Measurements from ENCODE around the gene LRFN3.
"Not testable (repeated sequence)": the region's sequence is repeated elsewhere in the genome, so short reads cannot be mapped to it uniquely, and the experiment has no call there.

LRFN3 gene

DNA sequence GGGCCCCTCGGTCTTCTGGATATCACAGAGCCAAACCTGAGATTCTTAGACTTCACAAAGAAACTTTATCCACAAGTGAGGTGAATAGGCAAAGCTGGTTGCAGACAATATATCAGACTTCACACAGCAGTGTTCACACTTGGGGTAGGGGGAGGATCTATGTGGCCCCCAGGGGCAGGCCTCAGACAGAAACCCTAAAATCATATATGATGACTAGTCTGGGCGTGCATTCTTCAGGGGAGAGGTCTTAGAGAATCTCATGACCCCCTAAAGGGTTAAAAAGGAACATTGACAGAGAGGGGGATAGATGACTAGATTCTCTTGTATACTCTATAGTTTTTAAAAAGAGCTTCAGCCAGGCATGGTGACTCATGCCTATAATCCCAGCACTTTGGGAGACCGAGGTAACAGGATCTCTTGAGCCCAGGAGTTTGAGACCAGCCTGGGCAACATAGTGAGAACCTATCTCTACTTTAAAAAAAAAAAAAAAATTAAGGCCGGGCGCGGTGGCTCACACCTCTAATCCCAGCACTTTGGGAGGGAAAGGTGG lies 30.9 kb upstream of the LRFN3 start:
- DNase-seq (ENCODE audit: low read depth in 3 of 3), result no peak

DNA sequence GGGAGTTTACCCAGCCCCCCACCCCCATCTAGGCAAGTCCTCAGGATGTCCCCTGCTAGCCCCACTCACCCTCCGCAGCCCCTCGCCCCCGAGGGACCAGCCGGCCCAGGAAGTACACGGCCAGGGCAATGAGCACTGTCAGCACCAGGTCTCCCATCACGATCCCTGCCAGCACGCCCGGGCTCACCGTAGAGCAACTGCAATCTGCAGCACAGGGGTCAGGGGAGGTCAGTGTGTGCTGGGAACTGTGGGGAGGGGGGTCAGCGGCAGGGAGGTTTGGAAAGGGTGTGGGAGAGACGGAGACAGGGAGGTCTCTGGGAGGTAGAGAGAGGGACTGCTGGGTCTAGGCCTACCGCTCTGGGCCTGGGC lies 28.8 kb upstream of the LRFN3 start:
- no peak for DNase-seq (ENCODE audit: low read depth in 3 of 3)

DNA sequence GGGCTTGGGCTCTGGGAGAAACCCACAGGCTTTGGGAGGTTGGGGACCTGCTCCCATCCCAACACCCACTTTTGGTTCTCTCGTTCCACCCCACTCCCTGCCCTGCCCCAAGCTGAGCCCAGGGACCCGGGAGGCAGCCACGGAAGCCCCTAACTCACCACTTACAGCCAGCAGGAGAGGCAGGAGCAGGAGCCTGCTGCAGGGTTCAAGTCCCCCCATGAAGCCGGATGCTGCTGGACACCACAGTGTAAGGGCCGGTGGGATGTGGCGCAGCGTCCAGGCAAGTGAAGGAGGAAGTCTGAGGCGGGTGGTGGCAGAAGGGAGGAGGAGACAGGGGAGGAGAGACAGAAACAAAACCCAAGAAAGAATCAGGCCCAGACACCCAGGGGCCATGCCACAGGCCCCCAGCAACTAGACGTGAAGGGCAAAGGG lies 28.1 kb upstream of the LRFN3 start, which contains the start of gene TYROBP:
TYROBP (minus strand) TSS at position 286 of the 432 bp plus-strand sequence; CDS start at position 219, 67 bp downstream.
- DNase-seq (ENCODE audit: low read depth in 3 of 3), result no peak

DNA sequence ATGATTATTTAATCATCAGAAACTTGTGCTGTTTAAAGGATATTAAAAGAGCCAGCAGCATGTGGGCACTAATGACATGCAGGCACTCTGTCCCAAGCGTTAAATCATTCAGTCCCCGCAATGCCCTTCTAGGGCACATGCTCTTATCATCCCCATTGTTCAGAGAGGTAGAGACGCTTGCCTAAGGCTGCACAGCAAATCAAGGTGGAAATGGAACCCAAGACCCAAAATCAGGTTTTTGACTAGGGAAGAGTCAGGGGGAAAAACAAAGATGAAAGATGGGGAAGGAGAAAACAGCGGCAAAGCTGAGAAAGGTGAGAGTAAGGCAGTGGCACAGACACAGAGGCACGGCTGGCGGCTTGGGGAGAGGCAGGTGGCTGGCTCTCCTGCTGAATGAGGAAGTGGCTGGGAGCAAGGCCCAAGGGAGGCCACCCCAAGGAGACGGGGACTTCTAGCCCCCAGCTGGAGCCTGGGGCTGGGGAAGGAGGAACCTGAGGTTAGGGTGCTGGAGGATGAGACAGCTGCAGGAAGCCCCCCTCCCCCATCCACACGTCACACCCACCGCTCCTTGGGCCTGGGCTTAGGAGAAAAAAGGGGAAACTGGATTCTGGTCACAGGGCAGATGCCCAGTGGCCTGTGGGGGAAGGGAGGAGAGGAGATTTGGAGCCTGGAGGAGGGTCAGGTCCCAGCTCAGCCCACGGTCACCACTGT lies 27.0 kb upstream of the LRFN3 start:
- DNase-seq (ENCODE audit: low read depth in 3 of 3), result no peak

DNA sequence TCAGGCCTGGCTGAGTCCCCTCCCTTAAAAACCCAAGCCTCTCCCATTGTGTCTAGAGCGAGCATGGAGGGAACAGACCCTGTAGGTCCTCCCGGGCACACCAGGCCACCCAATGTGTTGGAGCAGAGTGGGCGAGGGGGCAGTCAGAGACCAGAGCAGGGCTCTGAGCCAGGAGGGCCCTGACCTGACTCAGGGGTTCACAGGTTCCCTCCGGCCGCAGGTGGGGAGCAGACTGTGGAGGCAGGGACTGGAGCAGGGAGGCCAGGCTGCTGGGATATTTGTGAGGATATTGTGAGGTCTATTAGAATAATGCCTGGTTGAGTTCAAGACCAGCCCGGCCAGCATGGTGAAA lies 26.5 kb upstream of the LRFN3 start:
- DNase-seq (ENCODE audit: low read depth in 3 of 3), result no peak

DNA sequence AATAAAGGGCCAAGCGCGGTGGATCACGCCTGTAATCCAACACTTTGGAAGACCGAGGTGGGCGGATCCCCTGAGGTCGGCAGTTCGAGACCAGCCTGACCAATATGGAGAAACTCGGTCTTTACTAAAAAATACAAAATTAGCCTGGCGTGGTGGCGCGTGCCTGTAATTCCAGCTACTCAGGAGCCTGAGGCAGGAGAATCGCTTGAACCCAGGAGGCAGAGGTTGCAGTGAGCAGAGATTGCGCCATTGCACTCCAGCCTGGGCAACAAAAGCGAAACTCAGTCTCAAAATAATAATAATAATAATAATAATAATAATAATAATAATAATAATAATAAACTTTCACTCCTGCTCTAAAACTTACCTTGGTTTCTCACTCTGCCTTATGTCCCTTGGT lies 25.8 kb upstream of the LRFN3 start:
- not testable (repeated sequence) for DNase-seq (ENCODE audit: low read depth in 3 of 3)

DNA sequence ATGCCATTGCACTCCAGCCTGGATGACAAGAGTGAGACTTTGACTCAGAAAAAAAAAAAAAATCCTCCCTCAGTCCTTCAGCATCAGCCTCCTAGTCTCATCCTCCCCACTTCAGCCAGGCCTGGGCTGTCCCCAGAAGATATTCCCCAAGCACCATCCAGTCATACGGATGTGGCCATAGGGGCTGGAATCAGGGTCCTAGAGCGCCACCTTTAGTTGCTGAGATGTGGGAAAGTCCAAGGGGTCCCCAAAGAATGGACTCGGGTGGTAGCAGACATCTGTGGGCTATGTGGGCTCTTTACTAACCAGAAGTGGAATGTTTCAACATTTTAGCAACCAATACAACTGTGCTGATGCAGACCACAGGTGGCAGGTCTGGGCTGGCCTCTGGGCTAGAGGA lies 25.0 kb upstream of the LRFN3 start:
- DNase-seq (ENCODE audit: low read depth in 3 of 3), result no peak

DNA sequence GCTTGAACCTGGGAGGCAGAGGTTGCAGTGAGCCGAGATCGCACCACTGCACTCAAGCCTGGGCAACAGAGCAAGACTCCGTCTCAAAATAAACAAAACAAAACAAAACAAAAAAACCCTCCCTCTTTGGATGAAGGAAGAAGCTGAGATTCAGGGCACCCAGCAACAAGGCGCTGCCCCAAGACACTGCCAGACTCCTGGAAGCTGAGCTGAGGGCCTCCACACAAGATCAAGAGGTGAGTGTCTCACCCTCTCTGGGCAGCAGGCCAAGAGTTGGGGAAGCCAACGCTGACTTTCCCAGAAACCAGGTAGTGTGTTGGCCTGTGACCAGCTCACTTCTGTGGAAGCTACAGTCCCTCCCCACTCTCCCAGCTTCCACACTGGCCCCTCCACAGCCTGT lies 24.4 kb upstream of the LRFN3 start:
- no peak for DNase-seq (ENCODE audit: low read depth in 3 of 3)

DNA sequence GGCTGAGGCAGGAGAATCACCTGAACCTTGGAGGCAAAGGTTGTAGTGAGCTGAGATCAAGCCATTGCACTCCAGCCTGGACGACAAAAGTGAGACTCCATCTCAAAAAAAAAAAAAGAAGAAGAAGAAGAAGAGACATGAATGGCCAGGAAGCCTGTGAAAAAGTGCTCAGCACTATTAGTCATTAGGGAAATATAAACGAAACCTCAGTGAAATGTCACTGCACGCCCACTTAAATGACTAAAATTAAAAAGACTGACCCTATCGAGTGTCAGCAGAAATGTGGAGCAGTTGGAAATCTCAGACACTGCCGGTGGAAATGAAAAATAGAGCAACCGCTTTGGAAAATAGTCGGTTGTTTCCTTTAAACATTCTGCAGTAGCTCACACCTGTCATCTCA lies 22.6 kb upstream of the LRFN3 start:
- DNase-seq (ENCODE audit: low read depth in 3 of 3), result no peak

DNA sequence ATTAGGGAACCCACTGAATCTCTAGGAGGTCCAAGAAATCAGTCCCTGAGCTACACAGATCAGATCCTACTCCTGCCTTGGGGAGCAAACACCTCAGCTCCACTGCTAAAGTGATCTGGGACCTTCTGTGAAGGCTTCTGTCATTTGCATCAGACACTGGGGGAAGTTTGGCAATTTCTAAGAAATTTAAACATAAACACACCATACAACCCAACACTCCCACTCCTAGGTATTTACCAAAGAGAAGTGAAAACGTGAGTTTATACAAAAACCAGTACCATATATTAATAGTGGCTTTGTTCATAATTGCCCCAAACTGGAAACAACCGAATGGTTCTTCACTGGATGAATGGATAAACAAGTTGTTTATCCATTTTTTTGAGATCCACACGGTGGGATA lies 20.7 kb upstream of the LRFN3 start:
- DNase-seq (ENCODE audit: low read depth in 3 of 3), result no peak

DNA sequence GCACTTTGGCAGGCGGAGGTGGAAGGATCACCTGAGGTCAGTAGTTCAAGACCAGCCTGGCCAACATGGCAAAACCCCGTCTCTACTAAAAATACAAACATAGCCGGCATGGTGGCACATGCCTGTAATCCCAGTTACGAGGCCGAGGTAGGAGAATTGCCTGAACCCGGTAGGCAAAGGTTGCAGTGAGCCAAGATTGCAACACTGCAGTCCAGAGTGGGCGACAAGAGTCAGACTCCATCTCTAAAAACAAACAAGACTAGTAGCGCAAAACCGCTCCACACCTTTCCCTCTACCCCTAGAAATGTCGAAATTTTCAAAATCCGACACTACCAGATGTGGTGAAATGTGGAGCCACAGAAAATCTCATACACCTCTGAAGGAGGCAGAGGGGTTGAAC lies 16.9 kb upstream of the LRFN3 start:
- DNase-seq (ENCODE audit: low read depth in 3 of 3), result no peak

DNA sequence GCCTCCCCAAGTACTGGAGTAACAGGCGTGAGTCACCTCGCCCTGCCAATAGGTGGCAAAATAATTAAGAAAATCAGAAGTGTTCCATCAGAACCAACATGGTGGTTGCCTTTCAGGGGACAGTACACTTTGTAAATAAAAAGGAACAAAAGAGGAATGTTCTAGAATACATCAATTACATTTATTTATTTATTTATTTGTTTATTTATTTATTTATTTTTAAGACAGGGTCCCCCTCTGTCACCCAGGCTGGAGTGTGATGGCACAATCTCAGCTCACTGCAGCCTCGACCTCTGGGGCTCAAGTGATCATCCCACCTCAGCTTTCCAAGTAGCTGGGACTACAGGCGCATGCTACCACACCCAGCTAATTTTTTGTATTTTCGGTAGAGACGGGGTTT lies 15.2 kb upstream of the LRFN3 start:
- no peak for DNase-seq (ENCODE audit: low read depth in 3 of 3)

DNA sequence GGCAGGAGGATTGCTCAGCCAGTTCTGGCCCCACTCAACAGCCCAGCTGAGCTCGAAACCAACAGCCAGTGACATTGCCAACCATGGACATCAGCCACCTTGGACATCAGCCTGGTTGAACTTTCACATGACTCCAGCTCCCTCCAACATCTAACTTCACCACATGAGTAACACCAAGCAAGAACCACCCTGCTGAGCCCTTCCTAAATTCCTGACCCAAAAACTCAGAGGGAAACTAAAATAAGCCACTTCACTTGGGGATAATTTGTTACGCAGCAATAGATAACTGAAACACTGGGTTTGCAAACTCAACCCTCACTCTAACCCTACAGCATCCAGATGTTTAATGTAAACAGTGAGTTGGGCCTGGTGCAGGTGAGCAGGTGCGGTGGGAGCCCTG lies 10.7 kb upstream of the LRFN3 start:
- no peak for DNase-seq (ENCODE audit: low read depth in 3 of 3)

DNA sequence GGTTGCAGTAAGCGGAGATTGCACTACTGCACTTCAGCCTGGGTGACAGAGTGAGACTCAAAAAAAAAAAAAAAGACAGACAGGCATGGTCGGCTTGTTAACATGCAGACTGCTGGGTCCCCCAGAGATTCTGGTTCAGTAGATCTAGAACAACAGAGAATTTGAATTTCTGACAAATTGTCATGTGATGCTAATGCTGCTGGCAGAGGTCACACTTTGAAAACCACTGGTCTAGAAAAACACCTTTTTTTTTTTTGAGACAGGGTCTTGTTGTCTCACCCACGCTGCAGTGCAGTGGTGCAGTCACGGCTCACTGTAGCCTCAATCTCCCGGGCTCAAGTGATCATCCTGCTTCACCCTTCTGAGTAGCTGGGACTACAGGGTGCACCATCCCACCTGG lies 7.7 kb upstream of the LRFN3 start:
- DNase-seq (ENCODE audit: low read depth in 3 of 3), result no peak

DNA sequence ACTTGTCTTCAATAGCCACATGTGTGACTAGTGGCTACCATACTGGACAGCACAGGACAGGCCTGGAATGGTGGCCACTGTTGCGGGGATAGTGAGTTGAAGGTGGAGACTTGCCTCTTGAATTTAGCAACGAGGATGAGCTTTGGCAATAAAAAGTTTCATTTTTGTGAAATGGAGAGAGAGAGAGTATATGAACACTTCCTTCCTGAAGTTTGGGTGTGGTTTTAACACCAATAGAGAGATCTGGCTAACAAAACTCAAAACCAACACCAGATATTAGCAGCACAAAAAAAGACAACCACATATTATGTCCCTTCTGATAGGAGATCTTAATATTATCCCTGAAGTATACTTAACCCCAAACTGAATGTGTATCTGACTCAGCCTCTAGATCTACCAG lies 6.3 kb upstream of the LRFN3 start:
- DNase-seq (ENCODE audit: low read depth in 3 of 3), result no peak

DNA sequence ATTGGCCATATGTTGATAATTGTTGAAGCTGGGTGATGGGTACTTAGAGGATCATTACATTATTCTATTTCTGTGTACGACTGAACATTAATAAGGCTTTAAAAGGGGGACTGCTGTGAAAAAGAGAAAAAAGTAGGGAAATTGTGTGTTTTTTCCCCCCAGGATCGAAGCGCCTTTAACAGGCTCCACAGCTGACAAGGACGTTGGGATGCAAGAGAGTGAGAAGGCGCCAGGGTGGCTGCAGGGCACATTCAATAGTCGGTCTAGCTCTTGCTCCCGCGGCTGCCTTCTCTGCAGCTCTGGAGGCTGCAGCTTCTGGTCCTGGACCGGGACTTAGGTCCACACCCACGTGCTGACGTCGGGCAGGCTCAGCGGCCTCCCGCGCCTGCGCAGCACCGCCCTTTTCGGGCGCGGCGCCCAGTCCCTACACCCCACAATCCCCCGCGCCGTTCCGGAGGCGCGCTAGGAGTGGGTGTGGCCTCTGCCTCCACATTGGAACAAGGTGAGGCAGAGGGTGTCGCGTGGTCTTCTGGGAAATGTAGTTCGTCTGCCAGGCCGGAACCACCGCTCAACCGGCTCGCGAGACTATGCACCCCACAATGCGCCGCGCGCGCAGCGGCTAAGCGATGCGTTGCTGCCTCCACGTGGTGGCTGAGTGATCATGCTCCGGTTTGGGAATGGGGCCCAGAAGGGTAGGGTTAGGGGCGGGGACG lies 4.9 kb upstream of the LRFN3 start:
- DNase-seq (ENCODE audit: low read depth in 3 of 3), result peak; percentile 98 to 100 (median 99)

DNA sequence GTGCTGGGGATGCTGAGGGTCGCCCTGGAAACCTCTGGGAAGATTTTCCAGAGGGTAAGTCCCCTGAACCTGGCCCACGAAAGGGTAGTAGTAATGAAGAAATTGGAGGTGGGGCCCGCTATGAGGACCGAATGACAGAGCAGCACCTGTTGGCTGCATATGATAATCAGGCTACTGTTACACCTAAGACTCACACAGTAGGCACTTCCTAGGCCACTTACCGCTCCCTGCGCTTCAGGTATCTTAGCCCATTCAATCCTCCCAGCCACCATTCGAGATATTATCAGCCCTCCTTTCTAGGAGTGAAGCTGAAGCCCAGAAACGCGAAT lies 4.3 kb upstream of the LRFN3 start:
- no peak for DNase-seq (ENCODE audit: low read depth in 3 of 3)

DNA sequence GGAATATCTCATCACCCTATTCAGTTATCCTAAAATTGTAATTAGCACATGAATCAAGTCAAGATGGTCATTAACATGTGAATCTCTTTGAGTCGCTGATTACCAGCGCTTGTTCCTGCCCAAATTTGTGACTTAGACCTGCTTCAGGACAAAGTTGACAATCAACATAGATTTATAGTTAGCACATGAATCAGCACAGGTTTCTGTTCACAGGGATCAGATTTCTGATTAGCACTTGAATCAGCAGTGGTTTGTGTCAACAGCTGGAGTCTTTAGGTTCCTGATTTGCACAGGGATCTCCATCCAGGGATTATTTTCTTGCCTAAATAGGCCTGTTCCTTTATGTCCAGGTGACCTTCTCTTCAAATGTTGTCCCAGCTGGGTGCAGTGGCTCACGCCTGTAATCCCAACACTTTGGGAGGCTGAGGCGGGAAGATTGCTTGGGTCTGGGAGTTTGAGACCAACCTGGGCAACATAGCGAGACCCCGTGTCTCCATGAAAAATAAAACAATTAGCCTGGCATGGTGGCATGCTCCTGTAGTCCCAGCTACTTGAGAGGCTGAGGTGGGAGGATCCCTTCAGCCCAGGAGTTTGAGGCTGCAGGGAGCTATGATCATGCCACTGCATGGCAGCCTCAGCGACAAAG lies 3.8 kb upstream of the LRFN3 start:
- DNase-seq (ENCODE audit: low read depth in 3 of 3), result no peak

DNA sequence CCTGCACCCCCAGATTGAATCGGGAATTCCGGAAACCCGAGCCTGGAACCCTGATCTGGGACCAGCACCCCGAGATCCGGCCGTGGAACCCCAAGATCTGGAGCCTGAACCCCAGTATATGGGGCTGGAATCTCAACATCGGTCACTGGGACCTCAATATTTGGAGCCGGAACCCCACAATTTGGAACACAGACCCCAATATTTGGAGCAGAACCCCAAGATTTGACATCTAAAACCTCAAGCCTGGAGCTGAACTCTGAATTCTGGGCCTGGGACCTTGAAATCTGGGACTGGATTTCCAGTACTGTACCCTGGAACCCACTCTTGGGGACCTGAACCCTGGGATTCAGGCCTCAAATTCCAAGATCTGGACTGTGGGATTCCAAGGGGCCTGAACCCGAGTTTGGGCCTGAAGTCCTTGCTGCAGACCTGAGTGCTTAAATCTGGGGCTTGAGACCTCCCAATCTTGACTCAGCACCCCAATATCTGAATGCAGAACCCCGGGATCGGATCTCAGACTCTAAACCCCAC lies 629 bp downstream of the LRFN3 start:
- no peak for DNase-seq (ENCODE audit: low read depth in 3 of 3)

DNA sequence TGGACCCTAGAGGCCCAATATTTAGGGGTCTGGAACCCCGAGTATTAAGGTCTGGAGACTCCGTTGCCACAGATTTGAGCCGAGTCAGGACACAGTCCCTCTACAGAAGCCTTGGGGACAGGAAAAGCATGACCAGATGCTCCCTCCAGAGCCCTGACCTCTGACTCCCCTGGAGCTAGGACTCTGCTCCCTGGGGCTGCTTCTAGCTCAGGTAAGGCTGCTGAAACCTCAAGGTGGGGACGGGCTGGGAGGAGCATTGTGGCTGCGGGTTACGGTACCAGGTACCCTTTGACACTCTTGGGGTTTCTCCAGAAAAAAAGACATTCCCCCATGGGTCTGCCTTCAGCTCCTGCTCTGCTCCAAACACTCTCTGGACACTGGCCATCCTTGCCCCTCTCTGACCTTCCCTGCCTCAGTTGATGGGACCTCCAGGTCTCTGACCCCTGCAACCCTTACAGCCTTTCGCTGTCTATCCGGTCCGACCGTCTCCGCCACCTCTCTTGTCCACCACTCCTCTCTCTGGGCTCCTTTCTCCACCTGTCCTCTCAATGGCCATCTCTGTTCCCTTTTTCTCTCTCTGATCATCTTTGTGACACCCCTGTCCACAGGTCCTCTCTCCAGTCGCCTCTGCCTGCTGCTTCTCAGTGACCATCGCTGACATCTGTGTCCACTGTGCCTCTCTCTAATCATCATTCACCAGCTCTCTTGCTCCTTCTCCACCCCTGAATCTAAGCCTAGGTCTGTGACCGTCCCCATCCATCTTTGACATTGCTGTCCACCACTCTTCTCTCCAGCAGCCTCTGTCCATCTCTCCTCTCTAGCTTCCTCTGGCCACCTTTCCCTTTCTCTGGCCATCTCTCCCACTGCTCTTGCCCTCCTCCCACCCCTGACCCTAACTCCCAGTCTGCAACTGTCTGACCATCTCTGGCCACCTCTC lies 1.4 kb downstream of the LRFN3 start:
- no peak for DNase-seq (ENCODE audit: low read depth in 3 of 3)

Data from stimulated activated CD4-positive, alpha-beta T cell treated with anti-CD3 and anti-CD28 coated beads, TNF-alpha, amount 100 ng/mL, for 48 hours (primary cell).